Lower lobe of right lung (tissue), 2 donors: ENCODE data around the gene PLEKHA7. TPM values are rescaled to one million over a fixed set of nuclear protein-coding genes. Genes with fewer than 3 reads are reported as not detected.

Experiments used
- ATAC-seq, 2 donors: fragments of 200-7000 bp; cut with Tn5 transposase; one replicate each; pipeline ENCODE4 v1.9.1; 2020 to 2022; ENCODE audit warnings: mild to moderate bottlenecking in 2 of 2, moderate library complexity in 2 of 2
- DNase-seq: peaks from one replicate; pipeline ENCODE4 v3.0.0-alpha.2; 2020
- H3K27ac ChIP-seq: fragments of 200-600 bp; one replicate; pipeline ENCODE4 v1.8.0; 2022
- H3K27me3 ChIP-seq: fragments of 200-600 bp; one replicate; pipeline ENCODE4 v1.8.0; 2022; ENCODE audit warnings: low read depth
- H3K36me3 ChIP-seq: fragments of 200-600 bp; one replicate; pipeline ENCODE4 v1.8.0; 2022; ENCODE audit warnings: mild to moderate bottlenecking
- H3K4me1 ChIP-seq: fragments of 200-600 bp; one replicate; pipeline ENCODE4 v1.8.0; 2022
- H3K4me3 ChIP-seq: fragments of 200-600 bp; one replicate; pipeline ENCODE4 v1.8.0; 2022; ENCODE audit warnings: mild to moderate bottlenecking
- H3K9me3 ChIP-seq: fragments of 200-600 bp; one replicate; pipeline ENCODE4 v1.8.0; 2022
- CTCF ChIP-seq: fragments of 200-600 bp; IDR thresholded peaks from one replicate; pipeline ENCODE4 v1.8.0; 2022; ENCODE audit warnings: antibody characterized with exemption, mild to moderate bottlenecking
- intact Hi-C: fragments of 100-400 bp; cut with DNase I; formaldehyde crosslinking; loops from one replicate; pipeline ENCODE4 v1.11.0; 2022
- total RNA-seq: library from RNA; stranded (reverse); fragmentation: NEBNext Ultra II Directional; extraction: Animal tissue kit (Norgen Biotek cat#: 25700); gene quantifications from one replicate; pipeline ENCODE4 v1.2.1, GENCODE V29; 2021
- donor health status: DM: no; HTN: yes; CAD: no; lungs with severe emphysema.

PLEKHA7 gene
- total RNA-seq, 1 donor from 2014 or later, result 44.0 TPM

- H3K4me3 ChIP-seq, result no peak overlapping the region
- no peaks in the 10 kb centered on the region for H3K9me3 ChIP-seq
- H3K4me1 ChIP-seq, result peaks cover 5% of the 10 kb centered on the region
- H3K36me3 ChIP-seq, result peaks cover 14% of the 10 kb centered on the region
- intact Hi-C loops, result no loop called here
- no peaks in the 10 kb centered on the region for H3K27me3 ChIP-seq
- DNase-seq, result no peak
- ATAC-seq, result no peak
- no peak overlapping the region for H3K27ac ChIP-seq
- no peak for TF ChIP-seq CTCF
These were observed 189.1 kb downstream of the PLEKHA7 start for GRCh38 chr11:16825101-16825500.

GRCh38 chr11:16820324-16821092, 193.7 kb downstream of the PLEKHA7 start:
- Histone ChIP-seq H3K9me3 (no peaks in the 10 kb centered on the region), H3K27me3 (no peaks in the 10 kb centered on the region), H3K4me3 (no peak overlapping the region), H3K36me3 (peaks cover 8% of the 10 kb centered on the region), H3K27ac (no peak overlapping the region), H3K4me1 (peaks cover 22% of the 10 kb centered on the region)
- DNase-seq (peak; percentile 81), ATAC-seq (peak; percentile 72 to 84)
- peak; percentile 78 for TF ChIP-seq CTCF
- intact Hi-C loops, result no loop called here

GRCh38 chr11:16818284-16818683, 195.9 kb downstream of the PLEKHA7 start:
- Histone ChIP-seq H3K4me3 (no peak overlapping the region), H3K4me1 (peaks cover 39% of the 10 kb centered on the region), H3K27ac (no peak overlapping the region), H3K9me3 (no peaks in the 10 kb centered on the region), H3K36me3 (peaks cover 4% of the 10 kb centered on the region), H3K27me3 (no peaks in the 10 kb centered on the region)
- no peak for TF ChIP-seq CTCF
- intact Hi-C loops, result no loop called here
- ATAC-seq, result no peak
- no peak for DNase-seq

- intact Hi-C loops, result no loop called here
These were observed 196.9 kb downstream of the PLEKHA7 start for GRCh38 chr11:16817351-16817750.

More at GRCh38 chr11:16817351-16817750, 196.9 kb downstream of the PLEKHA7 start:
- no peak for DNase-seq
- H3K27me3 ChIP-seq, result no peaks in the 10 kb centered on the region
- no peak for TF ChIP-seq CTCF
- peaks cover 39% of the 10 kb centered on the region for H3K4me1 ChIP-seq
- H3K4me3 ChIP-seq, result no peak overlapping the region
- H3K36me3 ChIP-seq, result peaks cover 6% of the 10 kb centered on the region
- no peaks in the 10 kb centered on the region for H3K9me3 ChIP-seq
- ATAC-seq, result peak in 1 of 2 donors; percentile 10
- no peak overlapping the region for H3K27ac ChIP-seq
